ENCODE data around the gene KRT222.

GRCh38 chr17:40664582-40665333 is at the start of gene KRT222:
- TF ChIP-seq CTCF (IDR thresholded peaks at IDR 0.05) (no peak), POLR2AphosphoS5 (IDR thresholded peaks at IDR 0.05) (no peak)

Data from suprapubic skin (tissue), 3 donors.